Lung (tissue), 12 donors: ENCODE results near the gene C9orf78. TPM values are rescaled to one million over a fixed set of nuclear protein-coding genes. Genes with fewer than 3 reads are reported as not detected.

Experiments
- ATAC-seq: fragments of 200-7000 bp; cut with Tn5 transposase; one replicate; pipeline ENCODE4 v1.9.1; 2020; ENCODE audit warnings: moderate number of reproducible peaks; ENCODE audit not compliant: insufficient read depth, low FRiP score
- DNase-seq, 3 donors: peaks; one replicate each; pipeline ENCODE4 v3.0.0-alpha.2; 2013 to 2017
- H3K27ac ChIP-seq, 2 donors: one replicate each; pipeline ENCODE4 v1.5.1; 2013; ENCODE audit warnings: mild to moderate bottlenecking in 2 of 2, moderate library complexity in 2 of 2, control low read depth in 1 of 2, inconsistent platforms in 1 of 2, low read depth in 1 of 2, low read length in 1 of 2
- H3K27me3 ChIP-seq, 3 donors: one replicate each; pipeline ENCODE4 v1.5.1; 2013; ENCODE audit warnings: low read length in 2 of 3; ENCODE audit not compliant: control insufficient read depth in 3 of 3, insufficient read depth in 3 of 3
- H3K36me3 ChIP-seq, 4 donors: one replicate each; pipeline ENCODE4 v1.5.1; 2013; ENCODE audit warnings: low read length in 4 of 4, mild to moderate bottlenecking in 1 of 4, moderate library complexity in 1 of 4; ENCODE audit not compliant: control insufficient read depth in 4 of 4, insufficient read depth in 4 of 4
- H3K4me1 ChIP-seq, 5 donors: one replicate each; pipeline ENCODE4 v1.5.1; 2013; ENCODE audit warnings: low read length in 5 of 5, mild to moderate bottlenecking in 2 of 5, moderate library complexity in 1 of 5; ENCODE audit not compliant: control insufficient read depth in 5 of 5, insufficient read depth in 5 of 5
- H3K4me3 ChIP-seq: one replicate; pipeline ENCODE4 v1.5.1; 2013; ENCODE audit warnings: mild to moderate bottlenecking, control low read depth, moderate library complexity
- H3K9ac ChIP-seq, 2 donors: one replicate each; pipeline ENCODE4 v1.5.1; 2013; ENCODE audit warnings: low read length in 2 of 2, control low read depth in 1 of 2; ENCODE audit not compliant: insufficient read depth in 1 of 2
- H3K9me3 ChIP-seq, 4 donors: one replicate each; pipeline ENCODE4 v1.5.1; 2013; ENCODE audit warnings: low read length in 3 of 4, mild to moderate bottlenecking in 1 of 4, moderate library complexity in 1 of 4; ENCODE audit not compliant: control insufficient read depth in 4 of 4, insufficient read depth in 3 of 4
- WGBS, 2 donors: extraction: QIAGEN DNeasy Blood & Tissue Kit; methylation state at CpG; one replicate each; pipeline ENCODE4 v1.1.7; 2013; 5-methylcytosine and 5-hydroxymethylcytosine counted together
- polyA plus RNA-seq, 2 donors: library from polyadenylated mRNA; stranded (reverse); fragments of 200-250 nt; gene quantifications; one replicate each; pipeline ENCODE4 v1.2.1, GENCODE V29; 2013
- total RNA-seq, 2 donors: library from RNA; depleted of rRNA in 1 of 2; stranded (reverse); fragments of >200 nt in 1 of 2; gene quantifications; one replicate each; pipeline ENCODE4 v1.2.1, GENCODE V29; 2014 to 2021
- TF ChIP-seq, protein P1 (sequence below): IDR thresholded peaks from 2 replicates; pipeline ENCODE4 v1.5.1; 2012; ENCODE audit warnings: mild to moderate bottlenecking; ENCODE audit errors: control extremely low read depth, extremely low read depth
- donor health status: control.
- donor health status: control.
- donor health status: Bipolar disorder and iron deficiency.
- donor health status: healthy.
- donor health status: DM: yes; HTN: yes; CAD: no.

Gene C9orf78
- total and polyA plus RNA-seq, 4 donors = 28.3 to 57.9 (median 35.7) TPM

- Histone ChIP-seq H3K4me1 (no peaks in the 10 kb centered on the region), H3K4me3 (no peak overlapping the region), H3K9ac (no peak overlapping the region), H3K27me3 (no peaks in the 10 kb centered on the region), H3K9me3 (no peaks in the 10 kb centered on the region), H3K27ac (no peak overlapping the region), H3K36me3 (peaks cover 8 to 22% (median 16%) of the 10 kb centered on the region in 4 donors)
- WGBS, 2 donors = 80 to 81% methylated on average over 4 of the region's 4 CpGs
- no peak for ATAC-seq
- DNase-seq = no peak
- TF ChIP-seq, protein P1, sequence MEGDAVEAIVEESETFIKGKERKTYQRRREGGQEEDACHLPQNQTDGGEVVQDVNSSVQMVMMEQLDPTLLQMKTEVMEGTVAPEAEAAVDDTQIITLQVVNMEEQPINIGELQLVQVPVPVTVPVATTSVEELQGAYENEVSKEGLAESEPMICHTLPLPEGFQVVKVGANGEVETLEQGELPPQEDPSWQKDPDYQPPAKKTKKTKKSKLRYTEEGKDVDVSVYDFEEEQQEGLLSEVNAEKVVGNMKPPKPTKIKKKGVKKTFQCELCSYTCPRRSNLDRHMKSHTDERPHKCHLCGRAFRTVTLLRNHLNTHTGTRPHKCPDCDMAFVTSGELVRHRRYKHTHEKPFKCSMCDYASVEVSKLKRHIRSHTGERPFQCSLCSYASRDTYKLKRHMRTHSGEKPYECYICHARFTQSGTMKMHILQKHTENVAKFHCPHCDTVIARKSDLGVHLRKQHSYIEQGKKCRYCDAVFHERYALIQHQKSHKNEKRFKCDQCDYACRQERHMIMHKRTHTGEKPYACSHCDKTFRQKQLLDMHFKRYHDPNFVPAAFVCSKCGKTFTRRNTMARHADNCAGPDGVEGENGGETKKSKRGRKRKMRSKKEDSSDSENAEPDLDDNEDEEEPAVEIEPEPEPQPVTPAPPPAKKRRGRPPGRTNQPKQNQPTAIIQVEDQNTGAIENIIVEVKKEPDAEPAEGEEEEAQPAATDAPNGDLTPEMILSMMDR = no peak
Measured at GRCh38 chr9:129848712-129849441, 13.8 kb upstream of the C9orf78 start.

DNA sequence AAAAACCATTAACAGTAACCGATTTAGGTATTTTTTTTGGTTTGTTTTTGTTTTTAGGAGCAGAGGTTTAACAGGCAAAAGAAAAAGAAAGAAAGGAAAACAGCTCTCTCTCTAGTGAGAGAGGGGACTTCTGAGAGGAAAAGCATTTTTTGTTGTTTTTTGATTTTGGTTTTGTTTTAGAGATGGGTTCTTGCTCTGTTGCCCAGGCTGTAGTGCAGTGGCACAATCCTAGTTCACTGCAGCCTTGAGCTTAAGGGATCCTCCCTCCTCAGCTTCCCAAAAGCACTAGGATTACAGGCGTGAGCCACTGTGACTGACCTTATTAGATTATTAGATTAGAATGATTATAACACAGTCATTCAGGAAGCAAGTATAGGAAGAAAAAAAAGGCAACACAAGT lies 10.3 kb upstream of the C9orf78 start:
- H3K27me3 ChIP-seq = no peaks in the 10 kb centered on the region
- DNase-seq (no peak), ATAC-seq (no peak)
- H3K4me1 ChIP-seq = no peaks in the 10 kb centered on the region
- peaks cover 0 to 4% (median 2%) of the 10 kb centered on the region in 4 donors for H3K36me3 ChIP-seq
- H3K9ac ChIP-seq = no peak overlapping the region
- TF ChIP-seq, protein P1 = no peak
- 36 to 70% methylated on average over 2 of the region's 2 CpGs for WGBS, 2 donors
- no peak overlapping the region for H3K4me3 ChIP-seq
- no peak overlapping the region for H3K27ac ChIP-seq
- no peaks in the 10 kb centered on the region for H3K9me3 ChIP-seq

GRCh38 chr9:129841071-129841470 lies 6.0 kb upstream of the C9orf78 start:
- no peaks in the 10 kb centered on the region for H3K9me3 ChIP-seq
- peaks cover 0 to 7% (median 6%) of the 10 kb centered on the region in 5 donors for H3K4me1 ChIP-seq
- peaks cover 0 to 2% (median under 1%) of the 10 kb centered on the region in 4 donors for H3K36me3 ChIP-seq
- no peak overlapping the region for H3K9ac ChIP-seq
- no peaks in the 10 kb centered on the region for H3K27me3 ChIP-seq
- no peak overlapping the region for H3K27ac ChIP-seq
- ATAC-seq (no peak), DNase-seq (no peak)
- WGBS, 2 donors = 82 to 89% methylated on average over 4 of the region's 4 CpGs
- H3K4me3 ChIP-seq = no peak overlapping the region
- TF ChIP-seq, protein P1 = no peak
